ENCODE data around the gene BAX. TPM values are rescaled to one million over a fixed set of nuclear protein-coding genes. Genes with fewer than 3 reads are reported as not detected.

The BAX gene
- total and polyA plus RNA-seq, 2 donors (not counting 1 experiment from before 2014, with no cell fraction given): 95.3 to 109 TPM

GRCh38 chr19:48953141-48953540, 1.5 kb upstream of the BAX start:
- Histone ChIP-seq H3K4me3 (ENCODE audit: control extremely low read depth in 1 of 5, extremely low read depth in 1 of 5, insufficient read depth in 1 of 5, low read depth in 2 of 5, low read length in 4 of 5) (no peak overlapping the region), H3K4me1 (ENCODE audit: control insufficient read depth in 2 of 2, insufficient read depth in 2 of 2, low read length in 2 of 2) (peaks cover 6 to 16% of the 10 kb centered on the region in 2 donors), H4K20me1 (ENCODE audit: control insufficient read depth, insufficient read depth, low read length, poor library complexity, severe bottlenecking) (no peaks in the 10 kb centered on the region), H3K9me3 (ENCODE audit: control extremely low read depth in 1 of 3, control insufficient read depth in 2 of 3, insufficient read depth in 1 of 3, low read length in 2 of 3) (no peaks in the 10 kb centered on the region), H3K4me2 (replicated peaks; ENCODE audit: low read depth, low read length, poor library complexity, severe bottlenecking) (no peak overlapping the region), H3K9ac (ENCODE audit: low read length) (no peak overlapping the region), H3K27me3 (replicated peaks in 1 of 4; ENCODE audit: control extremely low read depth in 1 of 4, control insufficient read depth in 3 of 4, insufficient read depth in 4 of 4, low read length in 3 of 4) (no peaks in the 10 kb centered on the region), H3K79me2 (ENCODE audit: control insufficient read depth, insufficient read depth, low read length) (peaks cover 17% of the 10 kb centered on the region), H3K36me3 (replicated peaks in 1 of 2; ENCODE audit: control extremely low read depth in 1 of 2, control insufficient read depth in 1 of 2, extremely low read depth in 1 of 2, insufficient read depth in 2 of 2, low read length in 1 of 2) (peaks cover 1 to 3% of the 10 kb centered on the region in 2 experiments), H2AFZ (ENCODE audit: insufficient read depth, low read depth, low read length, poor library complexity, severe bottlenecking) (no peak overlapping the region), H3K27ac (ENCODE audit: low read length in 2 of 2) (no peak overlapping the region)
- intact Hi-C loops (cut with micrococcal nuclease): no loop called here
- ChIA-PET CTCF (interaction anchor here (0.6 to 2.7 kb wide), 6 partner anchors 11 to 272 kb away, joined by 3 to 14 read pairs (median 4); partner anchors contain the start of gene RUVBL2), POLR2A (interaction anchor here (0.5 to 0.7 kb wide), 2 partner anchors 47 to 77 kb away, joined by 3 to 6 read pairs; no protein-coding TSS in a partner anchor)
- peaks cover 20% of the 10 kb centered on the region for H3K4me1 Mint-ChIP-seq
- DNase-seq (no peak), ATAC-seq (ENCODE audit: low read depth) (no peak)
- no peaks in the 10 kb centered on the region for H3K27me3 Mint-ChIP-seq
- TF ChIP-seq CTCF (IDR thresholded peaks at IDR 0.05) (no peak), EZH2 (IDR thresholded peaks at IDR 0.05; ENCODE audit: borderline replicate concordance, insufficient read depth, low read depth, low read length, poor library complexity, severe bottlenecking) (no peak)
- H3K4me3 Mint-ChIP-seq: peak overlapping the region; percentile 41
- H3K9me3 Mint-ChIP-seq (ENCODE audit: insufficient read depth): peaks cover 6% of the 10 kb centered on the region
- whole genome bisulfite sequencing (ENCODE audit: insufficient coverage): 77% methylated on average over 3 of the region's 4 CpGs
- no peak overlapping the region for H3K27ac Mint-ChIP-seq

- Histone ChIP-seq H3K9ac (ENCODE audit: low read length) (peak overlapping the region; percentile 90), H4K20me1 (ENCODE audit: control insufficient read depth, insufficient read depth, low read length, poor library complexity, severe bottlenecking) (no peaks in the 10 kb centered on the region), H3K36me3 (replicated peaks in 1 of 2; ENCODE audit: control extremely low read depth in 1 of 2, control insufficient read depth in 1 of 2, extremely low read depth in 1 of 2, insufficient read depth in 2 of 2, low read length in 1 of 2) (peaks cover 1 to 3% of the 10 kb centered on the region in 2 experiments), H3K79me2 (ENCODE audit: control insufficient read depth, insufficient read depth, low read length) (peaks cover 23% of the 10 kb centered on the region), H3K9me3 (ENCODE audit: control extremely low read depth in 1 of 3, control insufficient read depth in 2 of 3, insufficient read depth in 1 of 3, low read length in 2 of 3) (no peaks in the 10 kb centered on the region), H3K27ac (ENCODE audit: low read length in 2 of 2) (peak overlapping the region in 1 of 2 donors; percentile 89), H3K27me3 (replicated peaks in 1 of 4; ENCODE audit: control extremely low read depth in 1 of 4, control insufficient read depth in 3 of 4, insufficient read depth in 4 of 4, low read length in 3 of 4) (no peaks in the 10 kb centered on the region), H2AFZ (ENCODE audit: insufficient read depth, low read depth, low read length, poor library complexity, severe bottlenecking) (peak overlapping the region; percentile 86), H3K4me3 (ENCODE audit: control extremely low read depth in 1 of 5, extremely low read depth in 1 of 5, insufficient read depth in 1 of 5, low read depth in 2 of 5, low read length in 4 of 5) (peak overlapping the region; percentile 41 to 99 (median 87)), H3K4me2 (replicated peaks; ENCODE audit: low read depth, low read length, poor library complexity, severe bottlenecking) (peak overlapping the region; percentile 94), H3K4me1 (ENCODE audit: control insufficient read depth in 2 of 2, insufficient read depth in 2 of 2, low read length in 2 of 2) (peaks cover 6 to 16% of the 10 kb centered on the region in 2 donors)
- ChIA-PET CTCF (interaction anchor here (0.7 to 2.7 kb wide), 6 partner anchors 11 to 553 kb away, joined by 3 to 14 read pairs (median 4); partner anchors contain the start of gene FTL), POLR2A (interaction anchor here (0.6 to 1.0 kb wide), 11 partner anchors 8 to 1463 kb away, joined by 3 to 8 read pairs (median 4); partner anchors contain the start of genes FTL, GYS1, NUCB1 and RUVBL2)
- DNase-seq (no peak), ATAC-seq (ENCODE audit: low read depth) (no peak)
- 73% methylated on average over 7 of the region's 11 CpGs for WGBS (ENCODE audit: insufficient coverage)
- Mint-ChIP-seq H3K4me3 (peak overlapping the region; percentile 85), H3K27ac (peak overlapping the region; percentile 92), H3K9me3 (ENCODE audit: insufficient read depth) (no peaks in the 10 kb centered on the region), H3K27me3 (no peaks in the 10 kb centered on the region), H3K4me1 (peaks cover 20% of the 10 kb centered on the region)
- intact Hi-C loops (cut with micrococcal nuclease): loop anchor here (1.0 kb wide), 4 partner anchors 11 to 82 kb away; partner anchors contain the start of genes DHDH, FTL, NUCB1 and PPP1R15A
- TF ChIP-seq EZH2 (IDR thresholded peaks at IDR 0.05; ENCODE audit: borderline replicate concordance, insufficient read depth, low read depth, low read length, poor library complexity, severe bottlenecking) (no peak), CTCF (IDR thresholded peaks at IDR 0.05) (no peak)
These were observed 583 bp upstream of the BAX start for GRCh38 chr19:48953990-48954594.
